ENCODE measurements around the gene RASSF4.

The RASSF4 gene

GRCh38 chr10:44935966-44936295 lies 23.7 kb upstream of the RASSF4 start:
- Histone ChIP-seq H3K9ac (ENCODE audit: low read length) (no peak overlapping the region), H3K27me3 (ENCODE audit: control insufficient read depth, insufficient read depth, low read length) (no peaks in the 10 kb centered on the region), H3K4me1 (ENCODE audit: control insufficient read depth, insufficient read depth, low read length) (peaks cover 6% of the 10 kb centered on the region), H3K4me3 (ENCODE audit: low read depth, low read length) (no peak overlapping the region), H3K27ac (ENCODE audit: low read depth, low read length) (no peak overlapping the region), H3K9me3 (ENCODE audit: control insufficient read depth, insufficient read depth, low read depth, low read length) (no peaks in the 10 kb centered on the region), H3K36me3 (ENCODE audit: control insufficient read depth, insufficient read depth, low read length) (no peaks in the 10 kb centered on the region)

- Histone ChIP-seq H3K9me3 (ENCODE audit: control insufficient read depth, insufficient read depth, low read depth, low read length) (no peaks in the 10 kb centered on the region), H3K4me1 (ENCODE audit: control insufficient read depth, insufficient read depth, low read length) (peaks cover 6% of the 10 kb centered on the region), H3K9ac (ENCODE audit: low read length) (no peak overlapping the region), H3K4me3 (ENCODE audit: low read depth, low read length) (no peak overlapping the region), H3K27me3 (ENCODE audit: control insufficient read depth, insufficient read depth, low read length) (no peaks in the 10 kb centered on the region), H3K27ac (ENCODE audit: low read depth, low read length) (no peak overlapping the region), H3K36me3 (ENCODE audit: control insufficient read depth, insufficient read depth, low read length) (no peaks in the 10 kb centered on the region)
Observed at GRCh38 chr10:44936314-44936975, 23.2 kb upstream of the RASSF4 start.

- no peak overlapping the region for H3K9ac ChIP-seq (ENCODE audit: low read length)
- no peak overlapping the region for H3K27ac ChIP-seq (ENCODE audit: low read depth, low read length)
- H3K9me3 ChIP-seq (ENCODE audit: control insufficient read depth, insufficient read depth, low read depth, low read length) = no peaks in the 10 kb centered on the region
- no peaks in the 10 kb centered on the region for H3K36me3 ChIP-seq (ENCODE audit: control insufficient read depth, insufficient read depth, low read length)
- H3K27me3 ChIP-seq (ENCODE audit: control insufficient read depth, insufficient read depth, low read length) = no peaks in the 10 kb centered on the region
- no peak overlapping the region for H3K4me3 ChIP-seq (ENCODE audit: low read depth, low read length)
- peaks cover 6% of the 10 kb centered on the region for H3K4me1 ChIP-seq (ENCODE audit: control insufficient read depth, insufficient read depth, low read length)
Observed at GRCh38 chr10:44937196-44938005, 22.2 kb upstream of the RASSF4 start.

- Histone ChIP-seq H3K27me3 (ENCODE audit: control insufficient read depth, insufficient read depth, low read length) (no peaks in the 10 kb centered on the region), H3K36me3 (ENCODE audit: control insufficient read depth, insufficient read depth, low read length) (no peaks in the 10 kb centered on the region), H3K27ac (ENCODE audit: low read depth, low read length) (no peak overlapping the region), H3K4me1 (ENCODE audit: control insufficient read depth, insufficient read depth, low read length) (no peaks in the 10 kb centered on the region), H3K4me3 (ENCODE audit: low read depth, low read length) (no peak overlapping the region), H3K9me3 (ENCODE audit: control insufficient read depth, insufficient read depth, low read depth, low read length) (0 out of 2 replicates have a peak, but pooled peaks cover under 1% of the 10 kb centered on the region), H3K9ac (ENCODE audit: low read length) (no peak overlapping the region)
Observed at GRCh38 chr10:44938956-44939355, 20.6 kb upstream of the RASSF4 start.

- H3K4me1 ChIP-seq (ENCODE audit: control insufficient read depth, insufficient read depth, low read length) = no peaks in the 10 kb centered on the region
- no peaks in the 10 kb centered on the region for H3K36me3 ChIP-seq (ENCODE audit: control insufficient read depth, insufficient read depth, low read length)
- peaks cover 8% of the 10 kb centered on the region; the same call in 1 of the 2 replicates for H3K9me3 ChIP-seq (ENCODE audit: control insufficient read depth, insufficient read depth, low read depth, low read length)
- no peak overlapping the region for H3K9ac ChIP-seq (ENCODE audit: low read length)
- H3K27me3 ChIP-seq (ENCODE audit: control insufficient read depth, insufficient read depth, low read length) = no peaks in the 10 kb centered on the region
- H3K4me3 ChIP-seq (ENCODE audit: low read depth, low read length) = no peak overlapping the region
- H3K27ac ChIP-seq (ENCODE audit: low read depth, low read length) = no peak overlapping the region
Observed at GRCh38 chr10:44939691-44940401, 19.8 kb upstream of the RASSF4 start.

- H3K36me3 ChIP-seq (ENCODE audit: control insufficient read depth, insufficient read depth, low read length) = no peaks in the 10 kb centered on the region
Observed at GRCh38 chr10:44944354-44944753, 15.2 kb upstream of the RASSF4 start.

GRCh38 chr10:44946205-44946604 lies 13.4 kb upstream of the RASSF4 start:
- Histone ChIP-seq H3K4me1 (ENCODE audit: control insufficient read depth, insufficient read depth, low read length) (no peaks in the 10 kb centered on the region; the same call in 1 of the 2 replicates), H3K9me3 (ENCODE audit: control insufficient read depth, insufficient read depth, low read depth, low read length) (peaks cover 14% of the 10 kb centered on the region; the same call in 1 of the 2 replicates), H3K9ac (ENCODE audit: low read length) (no peak overlapping the region), H3K27ac (ENCODE audit: low read depth, low read length) (no peak overlapping the region), H3K36me3 (ENCODE audit: control insufficient read depth, insufficient read depth, low read length) (no peaks in the 10 kb centered on the region), H3K4me3 (ENCODE audit: low read depth, low read length) (no peak overlapping the region), H3K27me3 (ENCODE audit: control insufficient read depth, insufficient read depth, low read length) (no peaks in the 10 kb centered on the region)

More at GRCh38 chr10:44944354-44944753, 15.2 kb upstream of the RASSF4 start:
- Histone ChIP-seq H3K4me3 (ENCODE audit: low read depth, low read length) (no peak overlapping the region), H3K9ac (ENCODE audit: low read length) (no peak overlapping the region), H3K9me3 (ENCODE audit: control insufficient read depth, insufficient read depth, low read depth, low read length) (peaks cover 14% of the 10 kb centered on the region; the same call in 1 of the 2 replicates), H3K27me3 (ENCODE audit: control insufficient read depth, insufficient read depth, low read length) (no peaks in the 10 kb centered on the region), H3K27ac (ENCODE audit: low read depth, low read length) (no peak overlapping the region), H3K4me1 (ENCODE audit: control insufficient read depth, insufficient read depth, low read length) (no peaks in the 10 kb centered on the region)

- H3K27me3 ChIP-seq (ENCODE audit: control insufficient read depth, insufficient read depth, low read length) = no peaks in the 10 kb centered on the region
- peaks cover 2% of the 10 kb centered on the region for H3K4me1 ChIP-seq (ENCODE audit: control insufficient read depth, insufficient read depth, low read length)
- no peak overlapping the region for H3K4me3 ChIP-seq (ENCODE audit: low read depth, low read length)
- peaks cover 14% of the 10 kb centered on the region; the same call in 1 of the 2 replicates for H3K9me3 ChIP-seq (ENCODE audit: control insufficient read depth, insufficient read depth, low read depth, low read length)
- no peaks in the 10 kb centered on the region for H3K36me3 ChIP-seq (ENCODE audit: control insufficient read depth, insufficient read depth, low read length)
- H3K9ac ChIP-seq (ENCODE audit: low read length) = no peak overlapping the region
- no peak overlapping the region for H3K27ac ChIP-seq (ENCODE audit: low read depth, low read length)
Observed at GRCh38 chr10:44947371-44948152, 12.0 kb upstream of the RASSF4 start.

- H3K27me3 ChIP-seq (ENCODE audit: control insufficient read depth, insufficient read depth, low read length) = no peaks in the 10 kb centered on the region
- H3K36me3 ChIP-seq (ENCODE audit: control insufficient read depth, insufficient read depth, low read length) = no peaks in the 10 kb centered on the region
- no peak overlapping the region for H3K27ac ChIP-seq (ENCODE audit: low read depth, low read length)
- no peak overlapping the region for H3K4me3 ChIP-seq (ENCODE audit: low read depth, low read length)
- H3K9ac ChIP-seq (ENCODE audit: low read length) = no peak overlapping the region
- H3K9me3 ChIP-seq (ENCODE audit: control insufficient read depth, insufficient read depth, low read depth, low read length) = peaks cover 14% of the 10 kb centered on the region; the same call in 1 of the 2 replicates
- H3K4me1 ChIP-seq (ENCODE audit: control insufficient read depth, insufficient read depth, low read length) = peaks cover 11% of the 10 kb centered on the region
Observed at GRCh38 chr10:44948642-44949041, 11.0 kb upstream of the RASSF4 start.

GRCh38 chr10:44949127-44949802 lies 10.3 kb upstream of the RASSF4 start:
- H3K36me3 ChIP-seq (ENCODE audit: control insufficient read depth, insufficient read depth, low read length) = no peaks in the 10 kb centered on the region

More at GRCh38 chr10:44949127-44949802, 10.3 kb upstream of the RASSF4 start:
- Histone ChIP-seq H3K4me3 (ENCODE audit: low read depth, low read length) (no peak overlapping the region), H3K9me3 (ENCODE audit: control insufficient read depth, insufficient read depth, low read depth, low read length) (peaks cover 11% of the 10 kb centered on the region; the same call in 1 of the 2 replicates), H3K27me3 (ENCODE audit: control insufficient read depth, insufficient read depth, low read length) (no peaks in the 10 kb centered on the region), H3K4me1 (ENCODE audit: control insufficient read depth, insufficient read depth, low read length) (peaks cover 11% of the 10 kb centered on the region), H3K9ac (ENCODE audit: low read length) (no peak overlapping the region), H3K27ac (ENCODE audit: low read depth, low read length) (no peak overlapping the region)
